ENCODE results near the gene SLIT3.

- TF ChIP-seq, protein P1, sequence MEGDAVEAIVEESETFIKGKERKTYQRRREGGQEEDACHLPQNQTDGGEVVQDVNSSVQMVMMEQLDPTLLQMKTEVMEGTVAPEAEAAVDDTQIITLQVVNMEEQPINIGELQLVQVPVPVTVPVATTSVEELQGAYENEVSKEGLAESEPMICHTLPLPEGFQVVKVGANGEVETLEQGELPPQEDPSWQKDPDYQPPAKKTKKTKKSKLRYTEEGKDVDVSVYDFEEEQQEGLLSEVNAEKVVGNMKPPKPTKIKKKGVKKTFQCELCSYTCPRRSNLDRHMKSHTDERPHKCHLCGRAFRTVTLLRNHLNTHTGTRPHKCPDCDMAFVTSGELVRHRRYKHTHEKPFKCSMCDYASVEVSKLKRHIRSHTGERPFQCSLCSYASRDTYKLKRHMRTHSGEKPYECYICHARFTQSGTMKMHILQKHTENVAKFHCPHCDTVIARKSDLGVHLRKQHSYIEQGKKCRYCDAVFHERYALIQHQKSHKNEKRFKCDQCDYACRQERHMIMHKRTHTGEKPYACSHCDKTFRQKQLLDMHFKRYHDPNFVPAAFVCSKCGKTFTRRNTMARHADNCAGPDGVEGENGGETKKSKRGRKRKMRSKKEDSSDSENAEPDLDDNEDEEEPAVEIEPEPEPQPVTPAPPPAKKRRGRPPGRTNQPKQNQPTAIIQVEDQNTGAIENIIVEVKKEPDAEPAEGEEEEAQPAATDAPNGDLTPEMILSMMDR (IDR thresholded peaks at IDR 0.05; ENCODE audit: low read depth, low read length, poor library complexity, severe bottlenecking), result no peak
- TF ChIP-seq EZH2phosphoT487 (IDR thresholded peaks at IDR 0.05; ENCODE audit: borderline replicate concordance, low read length), result no peak
These were observed 560.7 kb downstream of the SLIT3 start for GRCh38 chr5:168740092-168740800.

All from DOHH2 (cell line).